22Rv1 (cell line): ENCODE data around the gene GPR141.

Experiments used
- H3K27ac ChIP-seq: fragments of 450-650 bp; 2 replicates; pipeline ENCODE4 v1.5.1; 2017
- ZFX ChIP-seq: fragments of 450-650 bp; IDR thresholded peaks from 2 replicates; pipeline ENCODE4 v1.6.1; 2017; ENCODE audit warnings: antibody characterized with exemption, borderline replicate concordance
- TF ChIP-seq, protein P1 (sequence below): fragments of 450-650 bp; IDR thresholded peaks from 2 replicates; pipeline ENCODE4 v1.5.1; 2017; ENCODE audit warnings: mild to moderate bottlenecking

The GPR141 gene

DNA sequence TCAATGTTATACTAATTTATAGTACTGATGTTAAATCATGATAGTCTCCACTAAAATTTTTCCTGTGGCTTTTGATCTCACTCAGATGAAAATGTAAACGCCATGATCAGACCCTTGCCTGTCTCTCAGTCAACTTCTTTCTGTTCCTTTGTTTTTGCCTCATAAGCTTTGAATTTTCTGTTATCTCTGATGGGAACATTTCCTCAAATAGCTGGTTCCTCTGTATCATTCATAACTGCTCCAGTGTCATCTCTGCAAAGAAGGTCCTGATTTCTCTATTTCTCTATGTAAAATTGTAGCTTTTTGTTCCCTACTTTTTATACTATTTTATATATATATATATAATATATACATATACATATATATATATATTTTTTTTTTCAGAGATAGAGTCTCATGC is 67.5 kb downstream of the GPR141 start:
- TF ChIP-seq ZFX = no peak
- H3K27ac ChIP-seq = no peak overlapping the region

DNA sequence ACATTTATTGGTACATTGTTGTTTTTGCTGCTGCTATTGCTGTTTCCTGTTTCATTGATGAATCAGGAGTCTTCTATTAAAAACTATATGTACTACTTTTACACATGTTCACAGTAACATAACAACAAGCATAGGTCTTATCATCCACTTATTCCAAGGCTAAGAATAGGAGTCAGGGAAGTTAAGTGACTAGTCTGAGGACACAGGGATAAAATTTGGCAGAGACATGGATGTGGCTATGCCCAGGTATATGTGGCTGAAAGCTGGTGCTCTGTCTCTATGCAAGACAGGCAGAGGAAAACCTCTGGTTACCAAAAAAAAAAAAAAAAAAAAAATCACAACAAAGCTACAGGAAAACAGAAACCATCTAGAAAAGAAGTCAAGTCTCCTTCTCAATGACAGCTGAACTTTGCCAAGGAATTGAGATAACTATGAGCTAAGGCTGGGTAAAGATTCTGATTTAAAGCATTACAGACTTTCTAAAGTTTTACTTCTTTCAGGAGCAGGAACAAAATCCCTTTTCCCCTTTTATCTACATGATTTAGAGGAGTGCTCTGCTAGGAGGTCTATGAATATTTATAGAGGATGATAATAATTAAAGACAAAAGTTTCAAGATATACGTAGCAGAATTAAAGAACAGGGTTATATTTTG is 70.0 kb downstream of the GPR141 start:
- no peak for TF ChIP-seq ZFX
- TF ChIP-seq, protein P1, sequence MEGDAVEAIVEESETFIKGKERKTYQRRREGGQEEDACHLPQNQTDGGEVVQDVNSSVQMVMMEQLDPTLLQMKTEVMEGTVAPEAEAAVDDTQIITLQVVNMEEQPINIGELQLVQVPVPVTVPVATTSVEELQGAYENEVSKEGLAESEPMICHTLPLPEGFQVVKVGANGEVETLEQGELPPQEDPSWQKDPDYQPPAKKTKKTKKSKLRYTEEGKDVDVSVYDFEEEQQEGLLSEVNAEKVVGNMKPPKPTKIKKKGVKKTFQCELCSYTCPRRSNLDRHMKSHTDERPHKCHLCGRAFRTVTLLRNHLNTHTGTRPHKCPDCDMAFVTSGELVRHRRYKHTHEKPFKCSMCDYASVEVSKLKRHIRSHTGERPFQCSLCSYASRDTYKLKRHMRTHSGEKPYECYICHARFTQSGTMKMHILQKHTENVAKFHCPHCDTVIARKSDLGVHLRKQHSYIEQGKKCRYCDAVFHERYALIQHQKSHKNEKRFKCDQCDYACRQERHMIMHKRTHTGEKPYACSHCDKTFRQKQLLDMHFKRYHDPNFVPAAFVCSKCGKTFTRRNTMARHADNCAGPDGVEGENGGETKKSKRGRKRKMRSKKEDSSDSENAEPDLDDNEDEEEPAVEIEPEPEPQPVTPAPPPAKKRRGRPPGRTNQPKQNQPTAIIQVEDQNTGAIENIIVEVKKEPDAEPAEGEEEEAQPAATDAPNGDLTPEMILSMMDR = no peak

DNA sequence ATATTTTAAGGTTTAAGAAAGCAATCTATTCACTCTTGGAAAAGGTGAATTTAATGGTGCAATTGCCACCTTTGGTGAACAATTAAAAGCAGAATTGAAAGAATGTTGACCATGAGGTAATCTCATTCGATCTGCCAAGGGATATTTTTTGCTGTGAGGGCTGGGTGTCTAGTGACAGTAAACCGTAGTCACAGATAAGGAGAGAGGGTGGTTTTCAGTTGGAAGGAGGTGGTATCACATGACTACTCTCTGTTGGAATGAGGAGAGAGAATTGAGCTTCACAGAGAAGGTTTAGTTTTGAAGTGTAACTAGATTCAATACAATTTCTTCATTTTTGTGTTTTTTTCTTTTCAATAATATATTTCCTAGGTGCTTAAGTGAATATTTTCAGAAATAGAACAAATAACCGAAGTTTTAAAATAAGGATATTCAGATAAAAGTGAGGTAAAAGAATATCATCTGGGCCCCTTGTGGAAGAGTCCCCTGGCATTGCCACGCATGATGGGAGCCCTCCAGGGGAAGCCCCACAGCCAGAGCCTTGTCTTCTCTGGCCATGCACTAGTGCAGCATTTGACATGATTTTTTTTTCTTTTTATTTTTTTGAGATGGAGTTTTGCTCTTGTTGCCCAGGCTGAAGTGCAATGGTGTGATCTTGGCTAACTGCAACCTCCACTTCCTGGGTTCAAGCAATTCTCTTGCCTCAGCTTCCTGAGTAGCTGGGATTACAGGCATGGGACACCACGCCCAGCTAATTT is 73.4 kb downstream of the GPR141 start:
- TF ChIP-seq ZFX = no peak
- TF ChIP-seq, protein P1 = no peak

More for the DNA sequence above, 70.0 kb downstream of the GPR141 start:
- H3K27ac ChIP-seq = no peak overlapping the region

DNA sequence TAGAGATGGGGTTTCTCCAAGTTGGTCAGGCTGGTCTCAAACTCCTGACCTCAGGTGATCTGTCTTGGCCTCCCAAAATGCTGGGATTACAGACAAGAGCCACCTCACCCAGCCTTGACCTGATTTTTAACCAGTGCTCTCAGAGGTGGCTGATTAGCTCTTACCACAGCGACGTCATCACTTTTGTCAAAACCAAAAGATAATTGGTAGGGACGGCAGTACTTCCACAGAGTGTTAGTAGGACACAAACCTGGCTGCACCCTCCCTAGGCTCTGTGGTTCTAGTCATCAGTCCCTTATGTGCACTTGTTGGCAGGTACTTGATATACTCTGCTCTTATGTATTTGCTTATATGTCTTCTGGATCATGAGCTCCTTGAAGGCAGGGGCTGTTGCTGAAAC is 74.0 kb downstream of the GPR141 start:
- no peak for TF ChIP-seq ZFX
- TF ChIP-seq, protein P1 = no peak
- no peak overlapping the region for H3K27ac ChIP-seq

More for the DNA sequence above, 73.4 kb downstream of the GPR141 start:
- H3K27ac ChIP-seq = no peak overlapping the region

DNA sequence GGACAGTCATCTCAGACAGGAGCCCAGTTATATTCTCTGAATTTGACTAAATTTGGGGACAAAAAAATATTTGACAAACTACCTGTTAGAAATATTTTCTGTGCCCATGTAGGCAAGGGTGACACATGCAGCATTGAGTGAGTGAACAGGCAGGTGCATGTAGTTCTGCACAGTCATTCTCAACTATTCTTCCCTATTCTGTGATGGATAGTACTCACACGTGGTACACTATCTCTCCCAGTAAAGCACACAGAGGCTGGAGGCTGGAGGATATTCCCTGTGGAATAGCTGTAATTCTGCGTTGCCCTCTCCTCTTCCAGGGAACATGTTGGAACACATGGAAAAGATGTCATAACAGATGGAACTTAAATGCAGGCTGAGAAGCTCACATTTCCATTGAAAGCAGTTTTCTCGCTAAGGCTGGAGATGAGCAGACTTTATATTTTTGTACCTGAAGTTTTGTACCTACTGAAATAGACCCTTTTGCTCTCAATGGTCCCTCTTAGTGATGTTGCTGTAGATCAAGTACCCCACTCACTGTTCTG is 75.0 kb downstream of the GPR141 start:
- no peak for TF ChIP-seq ZFX
- TF ChIP-seq, protein P1 = no peak
- no peak overlapping the region for H3K27ac ChIP-seq

DNA sequence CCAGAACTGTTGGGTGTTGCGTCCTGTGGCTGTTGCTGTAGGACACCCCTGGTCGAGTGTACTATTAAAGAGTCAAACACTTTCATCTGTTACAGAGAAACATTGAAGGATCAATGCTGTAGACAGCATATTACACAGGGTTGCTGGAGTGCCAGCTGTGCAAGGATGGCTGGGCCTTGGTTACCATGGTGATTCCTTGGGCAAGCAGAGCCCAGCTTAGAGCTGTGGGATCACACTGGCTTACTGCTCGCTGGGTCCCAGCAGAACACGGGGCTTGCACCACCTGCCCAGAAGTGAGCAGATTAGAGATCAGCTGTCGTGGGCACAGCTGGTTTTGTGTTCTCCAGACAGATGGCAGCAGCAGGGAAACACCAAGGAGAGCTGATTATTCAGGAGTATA is 76.0 kb downstream of the GPR141 start:
- H3K27ac ChIP-seq = no peak overlapping the region
- TF ChIP-seq ZFX = no peak
- TF ChIP-seq, protein P1 = no peak

DNA sequence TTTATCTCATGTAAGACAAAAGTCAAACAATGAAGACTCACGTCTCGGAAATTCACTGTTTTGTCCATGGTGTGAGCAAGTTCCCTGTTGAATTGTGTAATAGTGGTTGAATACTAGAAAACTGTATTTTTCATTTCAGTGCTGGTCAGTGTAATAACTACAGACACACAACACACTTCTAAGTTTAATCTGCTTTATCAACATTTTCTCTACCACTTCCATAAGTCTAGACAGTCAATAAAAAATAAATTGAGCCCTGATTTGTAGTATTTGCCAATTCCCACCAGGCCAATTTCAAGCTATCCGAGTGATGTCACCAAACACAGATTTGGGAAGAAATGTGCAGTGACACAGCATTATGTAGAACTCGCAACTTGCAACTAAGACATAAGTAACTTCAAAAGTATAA is 81.9 kb downstream of the GPR141 start:
- no peak for TF ChIP-seq ZFX
- H3K27ac ChIP-seq = no peak overlapping the region

DNA sequence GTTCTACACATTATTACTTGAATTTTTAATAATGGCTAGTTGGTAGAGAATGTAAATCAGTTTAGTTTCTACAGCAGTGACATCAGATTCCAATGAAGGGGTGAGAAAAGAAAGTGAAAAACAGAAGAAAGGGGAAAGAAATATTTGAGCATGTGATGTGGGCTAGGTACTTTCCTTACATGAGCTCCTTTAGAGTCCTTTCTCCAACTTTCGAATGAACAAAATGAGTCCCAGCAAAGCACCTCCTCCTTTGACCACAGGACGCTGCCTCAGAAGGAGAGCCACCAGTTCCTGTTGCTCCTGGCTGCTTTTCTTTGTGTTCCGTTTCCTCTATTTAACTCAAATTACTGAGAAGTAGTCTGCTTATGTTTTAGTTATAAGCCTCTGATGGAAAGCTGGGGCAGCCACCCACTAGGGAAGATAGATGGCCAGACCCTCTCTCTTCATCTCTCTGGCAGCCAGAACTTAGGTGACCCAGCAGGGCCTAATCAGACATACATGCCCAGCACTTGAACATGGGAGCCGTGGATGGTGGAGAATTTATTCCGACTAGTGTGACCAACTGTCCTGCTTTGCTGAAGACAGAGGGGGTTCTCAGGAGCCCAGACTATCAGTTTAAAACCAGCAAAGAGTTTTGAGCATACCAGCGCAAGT is 82.4 kb downstream of the GPR141 start:
- H3K27ac ChIP-seq = no peak overlapping the region
- no peak for TF ChIP-seq ZFX
- TF ChIP-seq, protein P1 = no peak
